ENCODE data around the gene RSF1.

The RSF1 gene

DNA sequence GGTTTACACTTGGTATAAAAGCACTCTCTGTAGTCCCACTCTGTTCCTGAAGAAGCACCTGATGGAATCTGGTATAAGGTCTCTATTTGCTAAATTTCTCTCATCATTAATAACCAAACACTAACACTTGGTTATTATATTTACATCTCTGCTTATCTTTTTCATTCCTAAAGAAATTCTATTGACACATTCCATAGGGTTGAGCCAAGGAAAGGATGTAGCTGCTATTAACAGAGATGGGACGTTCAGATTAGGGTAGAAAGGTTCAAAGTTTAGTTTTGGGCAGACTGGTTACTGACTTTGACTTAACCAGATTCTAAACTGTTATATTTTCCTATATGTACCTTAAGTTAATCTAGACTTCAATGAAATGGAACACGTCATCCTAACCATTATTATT, 91.5 kb downstream of the RSF1 start:
- peaks cover 2 to 19% of the 10 kb centered on the region in 2 donors for H3K36me3 ChIP-seq (ENCODE audit: control insufficient read depth in 2 of 2, insufficient read depth in 2 of 2, low read length in 2 of 2)
- peaks cover 0 to 3% of the 10 kb centered on the region in 2 donors for H3K9me3 ChIP-seq (ENCODE audit: control insufficient read depth in 2 of 2, low read length in 2 of 2)
- no peak overlapping the region for H3K27ac ChIP-seq (ENCODE audit: low read depth in 2 of 2, low read length in 2 of 2)
- no peaks in the 10 kb centered on the region for H3K4me1 ChIP-seq (ENCODE audit: control insufficient read depth in 2 of 2, insufficient read depth in 2 of 2, low read length in 2 of 2)
- no peak overlapping the region for H3K4me3 ChIP-seq (ENCODE audit: low read length in 2 of 2)
- no peaks in the 10 kb centered on the region for H3K27me3 ChIP-seq (ENCODE audit: control insufficient read depth in 2 of 2, insufficient read depth in 2 of 2, low read length in 2 of 2)
- no peak overlapping the region for H3K9ac ChIP-seq (ENCODE audit: low read depth in 1 of 2, low read length in 2 of 2)

DNA sequence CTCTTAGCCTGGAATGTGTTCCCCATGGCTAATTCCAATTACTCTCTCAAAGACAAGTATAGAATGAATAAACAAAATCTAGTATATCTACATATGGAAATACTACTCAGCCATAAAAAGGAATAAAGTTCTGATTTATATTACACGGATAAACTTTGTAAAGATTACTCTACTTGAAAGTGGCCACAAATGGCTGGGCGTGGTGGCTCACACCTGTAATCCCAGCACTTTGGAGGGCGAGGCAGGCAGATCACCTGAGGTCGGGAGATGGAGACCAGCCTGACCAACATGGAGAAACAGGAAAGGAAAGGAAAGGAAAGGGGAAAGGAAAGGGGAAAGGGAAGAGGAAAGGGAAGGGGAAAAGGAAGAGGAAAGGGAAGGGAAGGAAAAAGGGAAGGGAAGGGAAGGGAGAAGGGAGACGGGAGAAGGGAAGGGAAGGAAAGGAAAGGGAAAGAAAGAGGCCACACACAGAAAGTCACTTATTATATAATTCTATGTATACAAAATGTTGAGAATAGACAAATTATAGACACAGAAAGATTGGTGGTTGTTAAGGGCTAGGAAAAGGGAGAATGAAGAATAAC, 92.2 kb downstream of the RSF1 start:
- Histone ChIP-seq H3K36me3 (ENCODE audit: control insufficient read depth in 2 of 2, insufficient read depth in 2 of 2, low read length in 2 of 2) (peaks cover 9 to 22% of the 10 kb centered on the region in 2 donors), H3K27me3 (ENCODE audit: control insufficient read depth in 2 of 2, insufficient read depth in 2 of 2, low read length in 2 of 2) (no peaks in the 10 kb centered on the region), H3K4me3 (ENCODE audit: low read length in 2 of 2) (no peak overlapping the region), H3K27ac (ENCODE audit: low read depth in 2 of 2, low read length in 2 of 2) (no peak overlapping the region), H3K4me1 (ENCODE audit: control insufficient read depth in 2 of 2, insufficient read depth in 2 of 2, low read length in 2 of 2) (no peaks in the 10 kb centered on the region), H3K9me3 (ENCODE audit: control insufficient read depth in 2 of 2, low read length in 2 of 2) (peaks cover 0 to 3% of the 10 kb centered on the region in 2 donors), H3K9ac (ENCODE audit: low read depth in 1 of 2, low read length in 2 of 2) (no peak overlapping the region)

DNA sequence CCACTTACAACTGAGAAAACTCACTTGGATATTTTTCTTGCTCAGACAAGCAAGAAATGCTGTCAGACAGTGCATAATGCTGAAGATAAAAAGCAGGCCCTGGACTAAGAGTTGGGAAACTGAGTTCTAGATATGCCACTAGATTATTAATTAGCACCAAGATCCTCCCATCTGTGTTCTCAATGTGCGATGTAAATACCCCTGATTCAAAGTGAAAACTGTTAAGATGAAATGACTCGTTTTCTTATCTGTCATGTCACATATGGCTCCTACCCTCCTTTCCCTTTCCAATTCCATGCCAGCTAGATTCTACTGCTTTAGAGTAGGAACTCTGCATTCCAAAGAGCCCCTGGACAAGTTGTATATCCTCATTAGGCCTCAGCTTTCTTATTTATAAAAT, 94.0 kb downstream of the RSF1 start:
- H3K4me3 ChIP-seq (ENCODE audit: low read length in 2 of 2), result no peak overlapping the region
- H3K27ac ChIP-seq (ENCODE audit: low read depth in 2 of 2, low read length in 2 of 2), result no peak overlapping the region
- no peaks in the 10 kb centered on the region for H3K4me1 ChIP-seq (ENCODE audit: control insufficient read depth in 2 of 2, insufficient read depth in 2 of 2, low read length in 2 of 2)
- H3K36me3 ChIP-seq (ENCODE audit: control insufficient read depth in 2 of 2, insufficient read depth in 2 of 2, low read length in 2 of 2), result peaks cover 9 to 23% of the 10 kb centered on the region in 2 donors
- H3K9me3 ChIP-seq (ENCODE audit: control insufficient read depth in 2 of 2, low read length in 2 of 2), result peaks cover 0 to 3% of the 10 kb centered on the region in 2 donors
- H3K27me3 ChIP-seq (ENCODE audit: control insufficient read depth in 2 of 2, insufficient read depth in 2 of 2, low read length in 2 of 2), result no peaks in the 10 kb centered on the region
- no peak overlapping the region for H3K9ac ChIP-seq (ENCODE audit: low read depth in 1 of 2, low read length in 2 of 2)

DNA sequence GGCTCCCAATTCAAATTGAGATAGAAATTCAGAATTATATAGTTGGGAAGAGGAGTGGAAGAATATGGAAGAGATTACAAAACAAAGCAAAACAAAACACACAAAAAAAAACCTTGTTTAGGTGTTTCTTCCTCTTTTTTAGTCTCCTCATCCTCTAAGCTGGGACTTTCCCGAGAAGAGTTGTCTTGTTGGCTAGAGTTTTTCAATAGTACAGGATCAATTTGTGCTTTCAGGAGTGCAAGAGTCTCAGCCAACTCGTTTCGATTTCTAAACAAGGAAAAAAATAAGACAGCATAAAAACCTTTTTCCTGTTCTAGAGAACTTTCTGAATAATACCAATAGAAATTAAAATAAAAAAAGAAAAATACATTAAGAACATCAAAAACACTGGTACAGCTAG, 95.1 kb downstream of the RSF1 start:
- Histone ChIP-seq H3K4me1 (ENCODE audit: control insufficient read depth in 2 of 2, insufficient read depth in 2 of 2, low read length in 2 of 2) (no peaks in the 10 kb centered on the region), H3K9ac (ENCODE audit: low read depth in 1 of 2, low read length in 2 of 2) (no peak overlapping the region), H3K27ac (ENCODE audit: low read depth in 2 of 2, low read length in 2 of 2) (no peak overlapping the region), H3K4me3 (ENCODE audit: low read length in 2 of 2) (no peak overlapping the region), H3K36me3 (ENCODE audit: control insufficient read depth in 2 of 2, insufficient read depth in 2 of 2, low read length in 2 of 2) (peaks cover 9 to 16% of the 10 kb centered on the region in 2 donors), H3K27me3 (ENCODE audit: control insufficient read depth in 2 of 2, insufficient read depth in 2 of 2, low read length in 2 of 2) (no peaks in the 10 kb centered on the region), H3K9me3 (ENCODE audit: control insufficient read depth in 2 of 2, low read length in 2 of 2) (no peaks in the 10 kb centered on the region)

DNA sequence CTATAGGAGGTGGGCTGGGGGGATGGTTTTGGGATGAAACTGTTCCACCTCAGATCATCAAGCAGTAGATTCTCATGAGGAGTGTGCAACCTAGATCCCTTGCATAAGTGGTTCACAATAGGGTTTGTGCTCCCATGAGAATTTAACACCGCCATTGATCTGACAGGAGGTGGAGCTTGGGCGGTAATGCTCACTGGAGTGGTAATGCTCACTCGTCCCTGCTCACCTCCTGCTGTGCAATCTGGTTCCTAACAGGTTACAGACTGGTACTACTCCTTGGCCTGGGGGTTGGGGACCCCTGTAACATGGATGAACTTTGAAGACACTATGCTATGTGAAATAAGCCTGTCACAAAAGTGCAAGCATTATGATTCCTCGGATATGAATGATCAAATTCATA, 95.9 kb downstream of the RSF1 start:
- H3K9ac ChIP-seq (ENCODE audit: low read depth in 1 of 2, low read length in 2 of 2), result no peak overlapping the region

DNA sequence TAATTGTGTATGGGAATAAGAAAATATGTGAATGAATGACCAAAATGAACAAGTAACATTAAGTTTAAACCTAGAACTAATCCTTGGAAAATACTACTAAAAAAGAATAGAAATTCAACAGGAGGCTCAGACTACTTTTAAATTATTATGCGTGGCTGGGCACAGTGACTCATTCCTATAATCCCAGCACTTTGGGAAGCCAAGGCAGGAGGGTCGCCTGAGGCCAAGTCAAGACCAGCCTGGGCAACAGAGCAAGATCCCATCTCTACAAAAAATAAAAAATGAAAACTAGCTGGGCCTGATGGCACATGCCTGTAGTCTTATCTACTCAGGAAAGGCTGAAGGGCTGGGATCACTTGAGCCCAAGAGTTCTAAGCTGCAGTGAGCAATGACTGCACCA, 97.5 kb downstream of the RSF1 start:
- Histone ChIP-seq H3K4me3 (ENCODE audit: low read length in 2 of 2) (no peak overlapping the region), H3K4me1 (ENCODE audit: control insufficient read depth in 2 of 2, insufficient read depth in 2 of 2, low read length in 2 of 2) (no peaks in the 10 kb centered on the region), H3K27me3 (ENCODE audit: control insufficient read depth in 2 of 2, insufficient read depth in 2 of 2, low read length in 2 of 2) (no peaks in the 10 kb centered on the region), H3K9me3 (ENCODE audit: control insufficient read depth in 2 of 2, low read length in 2 of 2) (no peaks in the 10 kb centered on the region), H3K27ac (ENCODE audit: low read depth in 2 of 2, low read length in 2 of 2) (no peak overlapping the region), H3K36me3 (ENCODE audit: control insufficient read depth in 2 of 2, insufficient read depth in 2 of 2, low read length in 2 of 2) (peaks cover 9 to 14% of the 10 kb centered on the region in 2 donors), H3K9ac (ENCODE audit: low read depth in 1 of 2, low read length in 2 of 2) (no peak overlapping the region)

More for the DNA sequence above, 95.9 kb downstream of the RSF1 start:
- no peaks in the 10 kb centered on the region for H3K9me3 ChIP-seq (ENCODE audit: control insufficient read depth in 2 of 2, low read length in 2 of 2)
- no peaks in the 10 kb centered on the region for H3K27me3 ChIP-seq (ENCODE audit: control insufficient read depth in 2 of 2, insufficient read depth in 2 of 2, low read length in 2 of 2)
- H3K27ac ChIP-seq (ENCODE audit: low read depth in 2 of 2, low read length in 2 of 2), result no peak overlapping the region
- no peaks in the 10 kb centered on the region for H3K4me1 ChIP-seq (ENCODE audit: control insufficient read depth in 2 of 2, insufficient read depth in 2 of 2, low read length in 2 of 2)
- H3K36me3 ChIP-seq (ENCODE audit: control insufficient read depth in 2 of 2, insufficient read depth in 2 of 2, low read length in 2 of 2), result peaks cover 9 to 14% of the 10 kb centered on the region in 2 donors
- no peak overlapping the region for H3K4me3 ChIP-seq (ENCODE audit: low read length in 2 of 2)

DNA sequence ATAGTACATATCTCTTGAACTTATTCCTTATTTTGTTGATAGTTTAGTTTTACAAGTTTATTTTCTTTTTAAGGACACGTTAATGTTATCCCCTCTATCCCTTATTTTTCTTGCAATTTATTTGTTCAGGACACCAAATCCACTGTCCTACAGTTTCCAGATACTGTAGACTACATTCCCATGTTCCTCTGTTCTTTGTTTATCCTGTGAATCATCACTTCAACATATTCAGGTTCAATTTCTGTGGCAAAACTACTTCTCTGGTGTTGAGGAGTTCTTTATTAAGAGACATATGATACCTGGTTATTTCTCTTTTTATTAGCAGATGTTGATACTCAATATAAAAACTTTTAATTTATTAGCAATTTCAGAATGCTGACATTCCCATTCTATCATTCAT, 110.2 kb downstream of the RSF1 start:
- Histone ChIP-seq H3K27me3 (ENCODE audit: control insufficient read depth in 2 of 2, insufficient read depth in 2 of 2, low read length in 2 of 2) (no peaks in the 10 kb centered on the region), H3K4me3 (ENCODE audit: low read length in 2 of 2) (no peak overlapping the region), H3K9me3 (ENCODE audit: control insufficient read depth in 2 of 2, low read length in 2 of 2) (no peaks in the 10 kb centered on the region), H3K27ac (ENCODE audit: low read depth in 2 of 2, low read length in 2 of 2) (no peak overlapping the region), H3K36me3 (ENCODE audit: control insufficient read depth in 2 of 2, insufficient read depth in 2 of 2, low read length in 2 of 2) (peaks cover 0 to 2% of the 10 kb centered on the region in 2 donors), H3K9ac (ENCODE audit: low read depth in 1 of 2, low read length in 2 of 2) (no peak overlapping the region), H3K4me1 (ENCODE audit: control insufficient read depth in 2 of 2, insufficient read depth in 2 of 2, low read length in 2 of 2) (no peaks in the 10 kb centered on the region)

DNA sequence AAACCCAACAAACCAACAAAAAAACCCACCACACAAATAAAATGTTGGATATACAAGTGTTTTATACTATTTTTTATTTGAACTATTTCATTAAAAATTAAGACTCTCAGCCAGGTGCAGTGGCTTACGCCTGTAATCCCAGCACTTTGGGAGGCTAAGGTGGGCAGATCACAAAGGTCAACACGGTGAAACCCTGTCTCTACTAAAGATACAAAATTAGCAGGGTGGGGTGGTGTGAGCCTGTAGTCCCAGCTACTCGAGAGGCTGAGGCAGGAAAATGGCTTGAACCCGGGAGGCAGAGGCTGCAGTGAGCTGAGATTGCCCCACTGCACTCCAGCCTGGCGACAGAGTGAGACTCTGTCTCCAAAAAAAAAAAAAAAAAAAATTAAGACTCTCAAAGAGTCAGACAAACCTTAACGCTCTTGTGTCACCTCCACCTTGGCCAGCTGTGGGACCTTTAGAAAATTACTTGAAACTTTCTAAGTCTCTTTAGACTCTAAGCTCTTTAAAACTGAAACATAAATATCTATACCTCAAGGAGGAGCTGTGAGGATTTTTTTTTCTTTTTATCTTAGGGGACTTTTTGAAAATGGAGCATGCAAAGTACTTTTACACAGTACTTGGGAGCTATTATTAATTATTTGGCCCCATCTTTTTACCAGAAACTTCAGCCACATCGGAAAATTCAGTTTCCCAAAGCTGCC, 114.5 kb downstream of the RSF1 start:
- H3K27ac ChIP-seq (ENCODE audit: low read depth in 2 of 2, low read length in 2 of 2), result no peak overlapping the region
- H3K36me3 ChIP-seq (ENCODE audit: control insufficient read depth in 2 of 2, insufficient read depth in 2 of 2, low read length in 2 of 2), result peaks cover 8% of the 10 kb centered on the region in 2 donors
- H3K9me3 ChIP-seq (ENCODE audit: control insufficient read depth in 2 of 2, low read length in 2 of 2), result no peaks in the 10 kb centered on the region
- H3K27me3 ChIP-seq (ENCODE audit: control insufficient read depth in 2 of 2, insufficient read depth in 2 of 2, low read length in 2 of 2), result no peaks in the 10 kb centered on the region
- H3K9ac ChIP-seq (ENCODE audit: low read depth in 1 of 2, low read length in 2 of 2), result no peak overlapping the region
- no peaks in the 10 kb centered on the region for H3K4me1 ChIP-seq (ENCODE audit: control insufficient read depth in 2 of 2, insufficient read depth in 2 of 2, low read length in 2 of 2)
- no peak overlapping the region for H3K4me3 ChIP-seq (ENCODE audit: low read length in 2 of 2)

DNA sequence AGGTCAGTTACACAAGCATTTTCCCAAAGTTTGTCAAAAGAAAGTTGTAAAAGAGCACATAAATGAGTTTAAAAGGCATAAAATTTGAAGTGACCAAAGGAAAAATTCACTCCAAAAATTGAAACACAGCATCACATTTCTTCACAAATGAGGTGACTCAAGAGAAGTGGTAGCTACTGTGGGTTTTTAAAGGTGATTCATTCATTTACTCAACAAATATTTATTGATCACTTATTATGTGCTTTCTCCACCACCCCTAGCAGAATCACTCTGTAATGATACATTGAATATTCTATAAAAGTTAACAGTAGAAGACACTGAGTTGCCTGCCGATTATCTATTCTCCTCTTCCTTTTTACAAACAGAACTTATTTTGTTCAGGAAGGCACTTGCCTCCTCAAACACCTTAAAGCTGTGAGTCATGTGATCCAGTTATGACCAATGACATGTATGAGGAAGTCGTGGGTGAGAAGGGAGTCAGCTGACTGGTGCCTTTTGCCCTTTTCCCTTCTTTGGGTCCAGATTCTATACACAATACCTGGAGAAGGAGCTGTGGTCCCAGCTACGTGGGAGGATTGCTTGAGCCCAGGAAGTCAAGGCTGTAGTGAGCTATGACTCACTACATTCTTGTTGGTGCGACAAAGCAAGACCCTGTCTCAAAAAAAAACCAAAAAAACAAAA, 115.2 kb downstream of the RSF1 start:
- Histone ChIP-seq H3K27me3 (ENCODE audit: control insufficient read depth in 2 of 2, insufficient read depth in 2 of 2, low read length in 2 of 2) (no peaks in the 10 kb centered on the region), H3K36me3 (ENCODE audit: control insufficient read depth in 2 of 2, insufficient read depth in 2 of 2, low read length in 2 of 2) (peaks cover 8% of the 10 kb centered on the region in 2 donors), H3K27ac (ENCODE audit: low read depth in 2 of 2, low read length in 2 of 2) (no peak overlapping the region), H3K9ac (ENCODE audit: low read depth in 1 of 2, low read length in 2 of 2) (no peak overlapping the region), H3K4me1 (ENCODE audit: control insufficient read depth in 2 of 2, insufficient read depth in 2 of 2, low read length in 2 of 2) (no peaks in the 10 kb centered on the region), H3K9me3 (ENCODE audit: control insufficient read depth in 2 of 2, low read length in 2 of 2) (no peaks in the 10 kb centered on the region), H3K4me3 (ENCODE audit: low read length in 2 of 2) (no peak overlapping the region)

DNA sequence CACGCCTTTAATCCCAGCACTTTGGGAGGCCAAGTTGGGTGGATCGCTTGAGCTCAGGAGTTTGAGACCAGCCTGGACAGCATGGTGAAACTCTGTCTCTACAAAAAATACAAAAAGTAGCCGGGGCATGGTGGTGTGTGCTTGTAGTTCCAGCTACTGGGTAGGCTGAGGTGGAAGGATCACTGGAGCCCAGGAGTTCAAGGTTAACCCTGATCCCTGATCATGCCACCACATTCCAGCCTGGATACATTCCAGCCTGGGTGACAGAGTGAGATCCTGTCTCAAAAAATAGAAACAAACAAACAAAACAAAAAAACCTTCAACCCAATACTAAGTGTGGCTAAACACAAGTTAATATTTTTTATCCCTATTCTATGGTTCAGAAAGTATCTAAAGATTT, 116.5 kb downstream of the RSF1 start:
- Histone ChIP-seq H3K27ac (ENCODE audit: low read depth in 2 of 2, low read length in 2 of 2) (no peak overlapping the region), H3K9me3 (ENCODE audit: control insufficient read depth in 2 of 2, low read length in 2 of 2) (no peaks in the 10 kb centered on the region), H3K4me1 (ENCODE audit: control insufficient read depth in 2 of 2, insufficient read depth in 2 of 2, low read length in 2 of 2) (no peaks in the 10 kb centered on the region), H3K36me3 (ENCODE audit: control insufficient read depth in 2 of 2, insufficient read depth in 2 of 2, low read length in 2 of 2) (peaks cover 8 to 12% of the 10 kb centered on the region in 2 donors), H3K4me3 (ENCODE audit: low read length in 2 of 2) (no peak overlapping the region), H3K27me3 (ENCODE audit: control insufficient read depth in 2 of 2, insufficient read depth in 2 of 2, low read length in 2 of 2) (no peaks in the 10 kb centered on the region), H3K9ac (ENCODE audit: low read depth in 1 of 2, low read length in 2 of 2) (no peak overlapping the region)
